Measurements from ENCODE around the gene FAM153A.
"Not testable (repeated sequence)": the region's sequence is repeated elsewhere in the genome, so short reads cannot be mapped to it uniquely, and the experiment has no call there.

Gene FAM153A

DNA sequence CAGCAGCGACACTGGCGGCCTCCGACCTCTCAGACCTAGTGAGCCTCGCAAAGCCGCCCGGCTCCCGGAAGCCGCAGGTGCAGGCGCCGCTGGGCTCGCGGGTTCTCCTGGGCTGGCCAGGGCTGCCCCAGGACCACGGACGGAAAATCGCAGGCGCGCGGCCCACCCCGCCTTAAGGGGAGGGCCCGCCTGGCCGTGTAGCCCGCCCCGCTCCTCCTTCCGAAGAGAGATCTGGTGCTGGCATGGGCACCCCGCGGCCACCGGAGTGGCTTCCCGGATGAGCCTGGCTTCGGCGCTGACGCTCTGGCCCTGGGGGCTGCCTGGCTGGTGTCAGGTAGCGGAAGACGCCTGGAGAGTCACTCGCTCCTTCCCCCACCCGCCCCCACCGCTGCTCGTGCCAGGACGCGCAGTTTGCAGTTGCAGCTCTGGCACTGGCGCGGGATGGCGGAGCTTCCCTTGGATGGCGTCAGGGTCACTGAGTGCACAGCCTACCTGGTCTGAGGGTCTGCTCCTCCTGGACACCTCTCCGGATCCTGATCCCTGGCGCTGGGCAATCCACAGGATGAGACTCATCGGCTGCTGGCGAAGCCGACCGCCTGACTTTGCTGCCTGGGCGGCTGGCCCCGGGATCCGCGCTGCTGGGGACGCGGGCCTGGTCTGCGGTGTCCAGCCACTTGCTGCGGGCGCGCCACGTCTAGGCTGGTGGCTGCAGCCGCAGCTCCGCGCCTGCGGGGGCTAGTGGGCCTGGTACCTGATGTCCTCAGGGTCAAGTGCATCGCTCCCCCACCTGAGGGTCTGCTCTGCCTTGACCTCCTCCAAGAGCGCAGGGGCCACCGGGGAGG lies at the start of gene FAM153A:
TSS of gene FAM153A (minus strand) at position 108 of the 842 bp plus-strand sequence.
- not testable (repeated sequence) for FAIRE-seq

DNA sequence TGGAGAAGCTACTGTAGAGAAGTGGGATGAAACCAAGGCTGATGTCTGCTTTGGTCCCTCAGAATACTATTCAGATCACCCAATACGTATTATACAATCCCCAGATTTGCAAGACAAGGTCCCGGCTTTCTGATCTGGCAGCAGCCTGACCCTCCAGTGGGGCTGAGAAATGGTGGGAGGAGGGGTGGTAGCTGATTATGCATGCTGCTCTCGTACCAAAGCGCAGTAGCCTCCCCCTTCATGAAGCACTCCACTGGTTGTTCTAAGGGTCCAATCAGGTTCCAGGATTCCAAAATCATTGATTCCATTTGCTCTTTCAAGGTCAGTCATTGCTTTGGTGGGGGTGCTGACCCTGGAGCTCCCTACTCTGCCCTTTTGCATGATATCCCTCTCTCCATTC lies 49.6 kb upstream of the FAM153A start:
- FAIRE-seq, result not testable (repeated sequence)

DNA sequence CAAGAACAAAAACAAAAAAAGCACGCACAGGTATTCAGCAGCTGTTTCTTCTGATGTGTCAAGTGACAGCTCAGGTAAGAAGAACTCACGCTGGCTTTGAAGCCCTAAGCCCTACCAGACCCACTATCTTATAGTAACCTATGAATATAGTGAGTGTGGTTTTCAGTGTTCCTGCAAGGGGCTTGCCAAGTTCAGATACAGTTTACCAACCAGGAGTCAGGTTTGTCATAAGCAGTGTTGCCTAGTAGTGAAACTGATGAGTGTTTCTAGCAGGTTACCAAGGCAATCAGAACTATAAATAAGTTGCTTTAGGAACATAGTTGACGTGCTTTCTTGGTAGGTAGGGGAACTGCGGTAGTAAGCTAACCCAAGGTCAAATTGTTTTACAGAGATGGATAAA lies 43.4 kb upstream of the FAM153A start:
- FAIRE-seq, result not testable (repeated sequence)

DNA sequence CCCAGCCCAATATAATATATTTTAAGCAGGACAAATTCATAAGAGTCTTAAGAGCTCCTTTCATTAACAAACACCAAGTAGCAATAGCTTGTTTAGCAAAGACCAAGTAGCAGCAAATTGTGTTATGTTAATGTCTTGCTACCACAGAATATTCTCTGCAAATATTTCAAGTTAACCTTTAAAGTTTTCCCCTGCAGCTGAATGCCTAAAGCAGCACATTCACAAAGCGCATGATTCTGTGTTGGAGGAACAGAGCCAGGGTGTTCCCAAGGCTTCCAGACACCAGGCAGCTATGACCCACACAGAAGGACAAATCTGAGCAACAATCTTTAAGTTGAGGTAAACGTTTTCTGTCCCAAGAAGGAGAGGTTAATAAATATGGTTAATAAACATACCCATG lies 42.1 kb upstream of the FAM153A start:
- not testable (repeated sequence) for FAIRE-seq

DNA sequence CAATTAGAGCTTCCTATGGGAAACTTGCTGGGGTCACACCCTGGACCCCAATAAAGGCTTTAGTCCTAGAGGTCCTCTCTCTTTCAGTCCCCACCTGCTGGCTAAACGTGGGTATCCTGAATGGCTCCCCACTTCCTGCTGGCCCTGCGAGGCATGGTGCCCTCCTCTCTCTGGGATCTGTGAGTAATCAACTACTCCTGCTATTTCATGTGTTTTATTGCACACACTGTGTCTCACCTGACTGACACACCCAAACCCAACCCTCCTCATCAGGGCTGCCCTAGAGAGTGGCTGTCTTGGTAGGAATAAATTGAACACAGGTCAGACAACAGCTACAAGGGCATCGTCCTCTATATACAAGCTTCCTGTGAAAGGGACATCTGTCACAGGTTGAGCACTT lies 39.8 kb upstream of the FAM153A start:
- not testable (repeated sequence) for FAIRE-seq

DNA sequence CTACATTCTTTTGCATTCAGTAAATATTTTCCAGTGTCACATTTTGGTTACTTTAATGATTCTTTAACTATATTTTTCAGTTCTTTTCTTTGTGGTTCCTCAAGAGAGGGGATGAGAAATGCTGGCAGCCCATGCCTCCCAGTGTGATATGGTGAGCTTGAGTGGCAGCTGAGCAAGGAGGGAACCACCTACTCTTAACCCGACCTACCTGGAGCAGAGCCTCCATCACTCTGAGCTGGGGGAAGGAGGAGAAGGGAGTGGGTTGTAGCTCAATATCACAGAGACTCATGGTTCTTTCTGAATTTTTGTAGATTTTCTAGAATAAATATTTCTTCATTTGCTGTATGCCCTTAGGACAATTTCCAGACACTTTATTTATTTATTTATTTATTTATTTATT lies 37.0 kb upstream of the FAM153A start:
- FAIRE-seq, result not testable (repeated sequence)

DNA sequence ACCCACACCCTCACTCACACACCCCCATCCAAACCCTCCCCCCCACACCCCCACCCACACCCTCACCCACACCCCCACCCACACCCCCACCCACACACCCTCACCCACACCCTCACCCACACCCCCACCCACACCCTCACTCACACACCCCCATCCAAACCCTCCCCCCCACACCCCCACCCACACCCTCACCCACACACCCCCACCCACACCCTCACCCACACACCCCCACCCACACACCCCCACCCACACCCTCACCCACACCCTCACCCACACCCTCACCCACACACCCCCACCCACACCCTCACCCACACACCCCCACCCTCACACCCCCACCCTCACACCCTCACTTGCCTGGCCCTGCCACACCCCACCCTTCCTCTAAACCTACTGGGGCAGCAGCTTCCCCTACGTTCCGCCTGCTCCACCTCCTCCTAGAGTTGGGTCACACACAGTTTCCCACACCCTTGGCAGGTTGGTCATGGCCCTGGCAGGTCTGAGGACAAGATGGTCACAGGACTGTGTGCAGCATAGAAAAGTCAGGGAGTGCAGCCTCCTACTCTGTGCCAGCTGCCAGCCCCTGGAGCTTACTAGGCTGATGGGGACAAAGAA lies 30.2 kb upstream of the FAM153A start:
- not testable (repeated sequence) for FAIRE-seq

DNA sequence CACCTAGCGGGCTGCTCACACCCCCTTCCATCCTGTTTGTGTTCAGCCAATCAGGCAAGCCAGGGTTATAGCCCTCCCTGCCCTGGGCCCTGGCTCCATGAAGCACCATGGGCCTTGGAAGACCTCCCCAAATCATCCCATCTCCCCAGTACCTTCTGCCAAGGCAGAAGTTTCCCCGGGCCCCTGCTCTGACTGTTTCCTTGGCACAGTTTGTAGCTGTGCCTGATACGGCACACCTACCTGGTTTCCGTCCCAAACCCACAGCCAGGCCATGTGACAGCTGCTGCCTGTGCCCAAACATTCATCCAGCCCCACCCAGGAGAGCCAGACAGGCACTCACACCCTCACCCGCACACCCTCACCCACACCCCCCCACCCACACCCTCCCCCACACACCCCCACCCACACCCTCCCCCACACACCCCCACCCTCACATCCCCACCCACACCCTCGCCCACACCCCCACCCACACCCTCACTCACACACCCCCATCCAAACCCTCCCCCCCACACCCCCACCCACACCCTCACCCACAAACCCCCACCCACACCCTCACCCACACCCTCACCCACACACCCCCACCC lies 29.6 kb upstream of the FAM153A start:
- not testable (repeated sequence) for FAIRE-seq

DNA sequence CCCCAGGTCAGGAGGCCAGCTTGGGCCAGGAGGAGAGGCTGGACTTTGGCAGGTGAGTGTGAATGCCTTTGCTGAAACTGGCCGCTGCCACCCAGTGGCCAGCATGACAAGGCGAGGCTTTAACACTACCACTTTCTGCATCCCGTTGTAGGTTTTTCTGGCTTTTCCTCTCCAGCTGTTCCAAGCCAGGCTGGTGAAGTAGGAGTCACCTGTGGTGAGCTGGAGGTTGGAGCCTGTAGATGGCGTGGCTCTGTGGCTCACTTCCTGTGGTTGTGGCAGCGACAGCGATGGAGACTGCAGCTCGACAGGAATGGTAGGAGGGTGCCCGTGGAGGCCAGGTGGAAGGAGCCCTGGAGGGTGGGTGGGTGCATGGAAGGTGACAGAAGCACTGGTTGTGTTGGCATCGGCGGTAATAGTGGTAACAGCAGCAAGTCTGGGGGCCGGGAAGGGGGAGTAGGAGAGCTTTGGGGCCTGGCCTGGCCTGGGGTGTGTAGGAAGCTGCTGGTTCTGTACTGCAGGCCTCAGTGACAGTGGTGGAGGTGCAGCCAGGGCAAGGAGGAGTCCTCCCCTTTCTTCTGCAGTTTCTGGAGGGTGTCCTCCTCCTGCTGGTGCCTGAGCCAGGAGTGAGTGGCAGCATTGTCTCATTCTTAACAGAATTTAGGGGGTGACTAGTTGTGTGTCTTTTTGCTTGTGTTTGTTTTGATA lies 26.7 kb upstream of the FAM153A start:
- not testable (repeated sequence) for FAIRE-seq

DNA sequence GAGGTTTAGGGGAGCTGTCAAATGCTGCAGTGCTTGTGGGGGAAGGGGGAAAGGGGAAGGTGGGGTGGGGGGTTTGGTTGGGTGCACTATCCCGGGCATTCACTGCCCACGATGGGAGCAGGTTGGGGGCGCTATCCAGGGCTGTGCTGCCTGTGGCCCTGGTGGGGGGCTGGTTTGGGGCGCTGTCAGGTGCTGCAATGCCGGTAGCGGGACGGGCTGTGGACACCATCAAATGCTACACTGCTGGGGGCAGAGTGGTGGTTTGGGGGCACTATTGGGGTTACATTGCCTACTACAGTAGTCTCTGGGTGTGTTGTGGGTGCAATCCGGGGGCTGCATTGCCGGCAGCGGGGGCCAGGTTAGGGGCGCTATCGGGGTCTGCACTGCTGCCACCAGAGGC lies 25.7 kb upstream of the FAM153A start:
- not testable (repeated sequence) for FAIRE-seq

DNA sequence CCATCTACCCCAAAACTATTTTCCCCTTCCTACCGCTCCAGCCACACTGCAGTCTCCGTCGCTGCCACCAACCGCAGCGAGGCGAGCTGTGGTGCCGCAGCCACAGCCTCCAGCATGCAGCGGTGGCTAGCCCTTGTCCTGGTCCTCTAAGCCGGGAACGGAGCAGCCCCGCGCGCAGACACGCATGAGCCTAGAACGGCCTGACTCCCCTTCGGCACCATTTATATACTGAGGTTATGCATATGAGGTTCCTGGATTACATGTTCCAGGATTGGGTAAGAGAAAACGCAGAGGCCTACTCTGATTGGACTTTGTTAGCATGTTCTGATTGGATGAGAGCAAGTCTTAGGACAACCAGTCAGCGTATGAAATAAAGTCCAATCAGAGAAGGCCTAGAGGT lies 24.6 kb upstream of the FAM153A start:
- not testable (repeated sequence) for FAIRE-seq

DNA sequence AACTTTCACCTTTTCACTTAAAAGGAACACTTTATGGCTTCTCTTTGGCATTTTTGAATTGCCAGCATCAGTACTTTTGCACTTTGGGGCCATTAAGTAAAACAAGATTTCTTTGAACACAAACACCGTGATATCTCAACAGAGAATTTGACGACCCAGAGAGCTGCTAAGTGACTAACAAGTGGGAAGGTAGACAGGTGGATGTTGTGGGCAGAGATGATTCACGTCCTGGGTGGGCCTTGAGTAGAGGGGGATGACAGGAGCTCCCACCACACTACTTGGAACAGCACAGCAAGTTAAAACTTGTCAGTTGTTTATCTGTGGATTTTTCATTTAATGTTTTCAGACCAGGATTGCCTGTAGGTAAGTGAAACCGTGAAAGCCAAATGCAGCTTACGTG lies 18.7 kb upstream of the FAM153A start:
- FAIRE-seq, result not testable (repeated sequence)

DNA sequence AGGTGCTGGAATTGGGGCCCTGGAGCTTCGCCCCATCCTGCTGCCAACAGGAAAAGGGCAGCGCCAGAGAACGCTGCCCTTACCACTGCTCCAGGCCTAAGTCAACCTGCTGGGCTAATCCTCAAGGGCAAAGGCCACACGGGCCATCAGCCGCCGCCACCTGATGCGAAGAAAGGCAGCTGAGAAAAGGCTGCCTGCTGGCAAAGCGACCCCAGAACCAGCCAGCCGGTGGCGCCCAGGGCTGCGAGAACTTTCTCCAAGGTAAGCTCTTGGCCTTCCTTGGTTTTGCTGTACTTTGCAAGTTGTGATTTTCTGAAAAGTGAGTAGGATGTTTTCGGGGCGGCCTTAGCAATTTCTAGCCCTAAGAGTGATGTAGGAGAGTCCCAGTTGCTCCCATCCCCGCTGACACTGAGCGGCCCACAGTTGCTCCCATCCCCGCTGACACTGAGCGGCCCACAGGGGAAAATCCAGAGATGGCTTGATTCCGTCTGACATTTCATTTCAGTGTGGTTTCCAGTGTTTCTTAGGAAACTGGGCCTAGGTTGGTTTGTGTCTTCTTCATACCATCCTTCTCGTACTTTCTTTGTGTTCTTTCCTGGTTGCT lies 15.6 kb upstream of the FAM153A start:
- FAIRE-seq, result not testable (repeated sequence)

DNA sequence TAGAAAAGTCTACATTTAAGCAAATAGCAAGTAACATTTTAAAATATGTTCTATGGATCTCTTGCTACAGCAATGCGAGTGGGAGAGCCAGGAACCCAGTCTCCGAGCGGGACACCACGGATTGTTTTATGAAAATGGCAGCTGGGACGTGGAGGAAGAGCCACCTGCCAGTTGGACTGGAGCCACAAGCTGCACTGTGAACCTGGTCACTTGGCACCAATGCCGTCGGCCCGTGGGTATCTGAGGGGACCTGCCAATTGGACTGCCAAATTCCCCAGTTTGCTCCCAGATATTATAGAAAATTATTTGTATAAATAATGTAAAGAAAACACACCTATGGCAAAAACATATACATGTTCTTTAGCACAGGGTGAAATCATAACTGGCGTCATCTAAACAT lies 10.6 kb upstream of the FAM153A start:
- not testable (repeated sequence) for FAIRE-seq

DNA sequence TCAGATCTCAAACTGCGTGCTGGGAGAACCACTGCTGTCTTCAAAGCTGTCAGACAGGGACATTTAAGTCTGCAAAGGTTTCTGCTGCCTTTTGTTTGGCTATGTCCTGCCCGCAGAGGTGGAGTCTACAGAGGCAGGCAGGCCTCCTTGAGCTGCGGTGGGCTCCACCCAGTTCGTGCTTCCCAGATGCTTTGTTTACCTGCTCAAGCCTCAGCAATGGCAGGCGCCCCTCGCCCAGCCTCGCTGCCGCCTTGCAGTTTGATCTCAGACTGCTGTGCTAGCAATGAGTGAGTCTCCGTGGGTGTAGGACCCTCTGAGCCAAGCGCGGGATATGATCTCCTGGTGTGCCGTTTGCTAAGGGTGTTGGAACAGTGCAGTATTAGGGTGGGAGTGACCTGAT lies 8.9 kb upstream of the FAM153A start:
- FAIRE-seq, result not testable (repeated sequence)

DNA sequence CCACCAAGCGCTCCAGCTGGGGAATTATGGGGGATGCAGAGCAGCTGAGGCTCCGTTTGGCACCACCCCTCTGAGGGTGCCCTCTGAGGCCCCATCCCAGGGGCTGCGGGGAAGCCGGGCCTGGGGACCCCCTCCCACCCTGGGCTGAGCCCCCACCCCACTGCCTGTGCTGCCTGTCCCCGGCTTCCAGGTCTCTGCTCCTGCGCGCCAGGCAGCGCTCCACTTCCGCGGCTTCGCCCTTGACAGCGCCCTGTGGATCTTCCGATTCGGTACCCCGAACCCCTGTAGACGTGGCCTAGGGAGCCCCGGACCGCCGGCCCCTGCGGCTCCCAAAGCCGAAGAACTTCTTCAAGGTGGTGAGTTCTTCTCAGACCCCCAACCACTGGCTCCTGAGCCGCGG lies 530 bp downstream of the FAM153A start:
- FAIRE-seq, result not testable (repeated sequence)

DNA sequence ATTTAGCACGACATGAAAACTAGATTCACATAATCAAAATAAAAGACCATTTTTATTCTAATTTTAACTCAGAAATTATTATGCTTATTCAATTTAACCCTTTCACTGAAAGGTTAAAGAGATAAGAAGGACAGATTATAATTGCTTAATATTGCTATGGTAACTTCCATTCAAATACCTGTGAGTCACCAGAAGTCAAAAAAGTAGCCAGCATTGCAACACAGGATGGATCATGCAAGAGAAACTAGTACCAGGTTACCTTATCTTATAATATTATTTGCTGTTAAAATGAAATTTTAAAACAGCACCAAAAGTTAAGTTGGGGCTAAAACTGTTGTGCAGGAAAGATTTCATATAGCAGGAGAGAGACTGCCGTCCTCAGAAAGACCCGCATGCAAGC lies 11.5 kb downstream of the FAM153A start:
- not testable (repeated sequence) for FAIRE-seq

DNA sequence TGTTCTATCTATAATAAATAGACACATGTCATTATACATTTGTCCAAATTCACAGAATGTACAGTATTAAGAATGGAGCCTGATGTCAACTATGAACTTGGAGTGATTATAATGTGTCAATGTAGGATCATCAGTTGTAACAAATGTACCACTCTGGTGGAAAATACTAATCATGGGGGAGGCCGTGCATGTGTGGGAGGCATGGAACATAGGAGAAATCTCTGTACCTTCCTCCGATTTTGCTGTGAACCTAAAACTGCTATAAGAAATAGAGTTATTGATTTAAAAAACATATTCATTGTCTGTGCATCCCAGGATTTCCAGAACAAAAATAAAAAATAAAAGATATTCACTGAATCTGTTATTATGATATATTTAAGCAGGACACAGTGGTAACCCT lies 12.1 kb downstream of the FAM153A start:
- not testable (repeated sequence) for FAIRE-seq

DNA sequence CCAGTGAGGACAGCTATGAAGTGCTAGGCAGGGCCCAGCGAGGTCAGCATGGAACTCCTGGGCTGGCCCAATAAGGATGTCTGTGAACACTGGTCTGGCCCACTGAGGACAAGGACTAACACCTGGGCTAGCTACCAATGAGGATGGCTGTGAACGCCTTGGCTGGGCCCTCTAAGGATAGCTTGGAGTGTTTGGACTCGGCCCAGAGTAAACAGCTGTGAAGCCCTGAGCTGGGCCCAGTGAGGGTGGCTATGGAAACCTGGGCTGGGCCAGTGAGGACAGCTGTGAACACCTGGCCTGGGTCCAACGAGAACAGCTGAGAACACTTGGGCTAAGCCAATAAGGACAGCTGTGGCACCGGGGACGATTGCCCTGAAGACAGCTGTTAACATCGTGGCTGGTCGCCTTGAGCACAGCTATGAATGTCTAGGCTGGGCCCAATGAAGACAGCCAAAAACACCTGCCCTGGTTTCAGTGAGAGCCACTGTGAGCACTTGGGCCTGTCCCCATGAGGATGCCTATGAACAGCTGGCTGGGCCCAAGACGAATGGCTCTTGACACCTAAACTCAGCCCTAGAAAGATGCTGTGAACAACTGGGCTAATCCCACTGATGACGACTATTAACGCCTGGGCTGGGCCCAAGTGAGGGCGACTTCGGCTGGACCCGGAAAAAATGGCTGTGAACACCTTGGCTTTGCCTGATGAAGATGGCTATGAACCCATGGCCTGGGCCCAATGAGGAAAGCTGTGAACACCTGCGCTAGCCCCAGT lies 18.8 kb downstream of the FAM153A start:
- not testable (repeated sequence) for FAIRE-seq

DNA sequence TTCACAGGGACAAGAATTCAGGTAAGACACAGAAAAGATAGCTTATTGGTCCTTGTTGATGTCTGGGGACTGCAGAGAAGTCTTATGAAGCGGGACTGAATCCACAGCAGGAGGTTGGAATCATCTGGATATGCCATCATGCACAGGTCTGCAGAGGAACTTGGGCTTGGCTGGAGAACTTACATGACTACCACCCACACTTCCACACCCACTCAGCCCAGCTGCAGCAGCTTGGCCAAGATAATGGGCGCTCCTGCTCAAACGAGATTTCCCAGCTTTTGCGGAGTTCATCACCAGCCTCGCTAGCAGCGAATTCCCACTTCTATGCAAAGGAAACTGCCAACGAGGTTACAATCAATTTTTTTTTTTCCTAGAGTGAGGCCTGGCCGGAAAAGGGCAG lies 21.7 kb downstream of the FAM153A start:
- not testable (repeated sequence) for FAIRE-seq

DNA sequence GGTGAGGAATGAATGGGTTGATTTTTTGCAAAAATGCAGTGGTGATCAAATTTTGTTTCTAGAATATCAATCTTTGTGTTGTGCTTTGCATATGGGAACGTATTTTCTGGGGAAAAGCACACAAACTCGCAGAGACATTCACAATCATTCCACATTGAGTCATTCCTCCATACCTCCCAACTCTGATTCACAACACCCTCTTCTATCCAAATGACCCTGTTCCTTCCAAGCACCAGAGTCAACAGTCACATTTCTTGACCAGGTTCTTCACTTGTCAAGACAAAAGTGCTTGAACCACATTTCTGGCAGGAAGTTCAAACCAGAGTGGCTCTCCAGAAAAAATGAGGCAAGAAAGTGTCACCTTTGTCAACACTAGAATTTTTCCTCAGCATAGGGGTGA lies 35.3 kb downstream of the FAM153A start:
- not testable (repeated sequence) for FAIRE-seq

DNA sequence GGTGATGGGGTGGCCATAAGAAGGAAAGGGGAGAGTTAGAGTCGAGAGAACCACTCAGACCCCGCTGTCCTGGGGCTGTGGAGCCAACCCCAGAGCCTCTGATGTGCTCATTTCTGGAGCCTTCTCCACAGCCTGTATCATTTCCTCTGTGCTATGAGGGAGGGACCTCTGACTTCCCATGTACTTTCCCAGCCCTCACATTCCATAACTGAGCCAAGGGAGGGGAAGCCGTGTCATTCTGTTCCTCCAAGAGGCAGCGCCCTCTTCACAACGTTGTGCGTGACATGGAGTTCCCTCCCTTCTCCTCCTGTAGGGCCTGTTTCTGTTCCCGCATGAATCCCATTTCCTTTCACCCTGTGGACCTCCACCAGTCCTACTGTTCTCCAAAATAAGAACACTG lies 57.8 kb downstream of the FAM153A start:
- not testable (repeated sequence) for FAIRE-seq
